ENCODE results near the gene XYLT1. TPM values are rescaled to one million over a fixed set of nuclear protein-coding genes. Genes with fewer than 3 reads are reported as not detected.

XYLT1 gene
- total RNA-seq, 1 experiment from 2014 or later: 1.7 TPM

DNA sequence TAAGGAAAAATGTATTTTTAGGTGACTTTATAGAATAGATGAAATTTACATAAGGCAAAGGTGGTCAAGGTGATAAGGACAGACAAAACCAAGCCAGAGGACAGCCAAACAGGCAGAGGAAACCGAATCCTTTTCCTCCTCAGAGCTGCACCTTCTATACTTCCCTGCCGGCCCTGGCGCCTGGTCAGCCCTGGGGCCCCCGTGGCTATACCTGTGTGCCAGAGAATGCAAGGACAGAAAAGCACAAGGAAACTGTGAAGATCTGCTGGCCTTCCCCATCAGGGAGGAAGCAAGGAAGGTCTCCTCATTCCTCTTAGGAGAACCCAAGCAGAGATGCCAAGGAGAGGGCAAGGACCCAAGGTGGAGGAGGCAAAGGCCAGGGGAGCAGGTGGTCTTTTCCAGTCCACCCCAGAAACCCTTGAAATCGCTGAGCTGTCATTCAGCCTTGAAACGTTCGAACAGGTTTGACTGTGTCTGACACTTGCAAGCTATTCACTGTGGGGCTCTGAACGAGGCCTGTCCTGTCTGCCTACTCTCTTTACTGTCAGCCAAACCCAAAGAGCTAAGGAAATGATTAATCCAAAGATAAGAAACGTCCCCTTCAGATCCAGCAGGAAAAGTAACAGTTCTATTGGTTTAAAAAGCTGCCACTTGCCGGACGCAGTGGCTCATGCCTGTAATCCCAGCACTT is 114.4 kb downstream of the XYLT1 start:
- Histone ChIP-seq H3K4me1 (replicated peaks; ENCODE audit: insufficient read depth) (no peaks in the 10 kb centered on the region), H4K20me1 (ENCODE audit: insufficient read depth) (no peaks in the 10 kb centered on the region), H3F3A (ENCODE audit: insufficient read depth, low read depth) (no peaks in the 10 kb centered on the region), H3K9me2 (ENCODE audit: insufficient read depth) (no peaks in the 10 kb centered on the region), H3K9me3 (ENCODE audit: insufficient read depth, low read depth) (no peaks in the 10 kb centered on the region), H3K4me3 (no peak overlapping the region), H3K27me3 (ENCODE audit: insufficient read depth, low read depth) (no peaks in the 10 kb centered on the region), H3K36me3 (ENCODE audit: low read depth) (no peaks in the 10 kb centered on the region), H3K27ac (no peak overlapping the region), H3K79me2 (ENCODE audit: low read depth) (no peaks in the 10 kb centered on the region), H3K4me2 (no peak overlapping the region), H2AFZ (no peak overlapping the region)
- ChIA-PET CTCF (no interaction called here), POLR2A (ENCODE audit: unreplicated experiment) (no interaction called here)
- TF ChIP-seq, protein P1, sequence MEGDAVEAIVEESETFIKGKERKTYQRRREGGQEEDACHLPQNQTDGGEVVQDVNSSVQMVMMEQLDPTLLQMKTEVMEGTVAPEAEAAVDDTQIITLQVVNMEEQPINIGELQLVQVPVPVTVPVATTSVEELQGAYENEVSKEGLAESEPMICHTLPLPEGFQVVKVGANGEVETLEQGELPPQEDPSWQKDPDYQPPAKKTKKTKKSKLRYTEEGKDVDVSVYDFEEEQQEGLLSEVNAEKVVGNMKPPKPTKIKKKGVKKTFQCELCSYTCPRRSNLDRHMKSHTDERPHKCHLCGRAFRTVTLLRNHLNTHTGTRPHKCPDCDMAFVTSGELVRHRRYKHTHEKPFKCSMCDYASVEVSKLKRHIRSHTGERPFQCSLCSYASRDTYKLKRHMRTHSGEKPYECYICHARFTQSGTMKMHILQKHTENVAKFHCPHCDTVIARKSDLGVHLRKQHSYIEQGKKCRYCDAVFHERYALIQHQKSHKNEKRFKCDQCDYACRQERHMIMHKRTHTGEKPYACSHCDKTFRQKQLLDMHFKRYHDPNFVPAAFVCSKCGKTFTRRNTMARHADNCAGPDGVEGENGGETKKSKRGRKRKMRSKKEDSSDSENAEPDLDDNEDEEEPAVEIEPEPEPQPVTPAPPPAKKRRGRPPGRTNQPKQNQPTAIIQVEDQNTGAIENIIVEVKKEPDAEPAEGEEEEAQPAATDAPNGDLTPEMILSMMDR (conservative IDR thresholded peaks at IDR 0.05): no peak
- TF ChIP-seq EZH2 (IDR thresholded peaks at IDR 0.05; ENCODE audit: low read depth): no peak
- intact Hi-C loops (cut with micrococcal nuclease; ENCODE audit: unreplicated experiment): no loop called here
- no TSS peak for BruUV-seq (replicated peaks)
- DNase-seq: no peak

DNA sequence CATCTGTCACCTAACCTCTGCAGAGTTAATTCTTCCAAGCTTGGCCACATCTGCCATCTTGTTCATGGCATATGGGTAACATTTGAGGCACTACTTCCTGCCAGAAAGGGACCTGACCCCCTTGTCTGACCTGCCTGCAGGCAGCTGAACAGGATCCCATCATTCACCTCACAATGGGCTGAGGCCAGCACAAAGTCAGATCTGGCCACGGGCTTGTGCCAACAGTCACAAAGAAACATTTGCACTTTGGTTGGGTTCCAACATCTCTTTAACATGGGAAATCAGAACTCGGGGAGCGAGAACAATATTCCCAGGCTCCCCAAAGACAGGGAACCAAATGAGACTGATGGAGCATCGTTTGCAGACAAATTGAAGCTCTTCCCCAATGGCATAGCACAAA is 116.1 kb downstream of the XYLT1 start:
- Histone ChIP-seq H3K4me3 (no peak overlapping the region), H3K27ac (no peak overlapping the region), H3K79me2 (ENCODE audit: low read depth) (no peaks in the 10 kb centered on the region), H3K36me3 (ENCODE audit: low read depth) (no peaks in the 10 kb centered on the region), H4K20me1 (ENCODE audit: insufficient read depth) (no peaks in the 10 kb centered on the region), H3K9me3 (ENCODE audit: insufficient read depth, low read depth) (no peaks in the 10 kb centered on the region), H3K9me2 (ENCODE audit: insufficient read depth) (no peaks in the 10 kb centered on the region), H2AFZ (no peak overlapping the region), H3K4me2 (no peak overlapping the region), H3K27me3 (ENCODE audit: insufficient read depth, low read depth) (peaks cover 7% of the 10 kb centered on the region; the same call in 1 of the 2 replicates), H3K4me1 (replicated peaks; ENCODE audit: insufficient read depth) (no peaks in the 10 kb centered on the region), H3F3A (ENCODE audit: insufficient read depth, low read depth) (no peaks in the 10 kb centered on the region)
- DNase-seq: no peak
- POLR2A ChIA-PET (ENCODE audit: unreplicated experiment): no interaction called here
- BruUV-seq (replicated peaks): no TSS peak
- TF ChIP-seq, protein P1 (conservative IDR thresholded peaks at IDR 0.05): no peak
- no peak for TF ChIP-seq EZH2 (IDR thresholded peaks at IDR 0.05; ENCODE audit: low read depth)
- CTCF ChIA-PET: no interaction called here
- intact Hi-C loops (cut with micrococcal nuclease; ENCODE audit: unreplicated experiment): no loop called here

DNA sequence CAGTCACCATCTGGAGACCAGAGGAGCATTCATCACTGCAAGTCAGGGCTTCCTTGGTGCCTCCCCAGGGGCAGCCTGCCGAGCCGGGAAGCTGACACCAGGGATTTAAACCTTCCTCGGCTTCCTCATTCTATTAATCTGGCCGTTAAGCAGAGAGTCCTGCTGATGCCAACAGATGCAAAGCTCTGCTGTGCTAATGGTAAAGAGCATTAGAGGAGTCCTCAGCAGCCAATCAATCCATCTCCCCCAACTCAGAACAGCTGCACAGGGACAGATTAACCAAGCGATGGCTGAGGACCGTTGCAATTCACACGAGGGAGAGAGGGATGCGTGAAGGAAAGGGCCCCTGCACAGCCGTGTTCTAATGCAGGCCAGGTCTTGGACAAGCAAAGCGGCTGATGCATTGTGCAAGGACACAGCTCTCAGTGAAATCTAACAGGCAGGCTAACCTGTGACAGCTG is 116.6 kb downstream of the XYLT1 start:
- BruUV-seq (replicated peaks): no TSS peak
- TF ChIP-seq, protein P1 (conservative IDR thresholded peaks at IDR 0.05): no peak
- TF ChIP-seq EZH2 (IDR thresholded peaks at IDR 0.05; ENCODE audit: low read depth): no peak
- Histone ChIP-seq H2AFZ (no peak overlapping the region), H3K27me3 (ENCODE audit: insufficient read depth, low read depth) (peaks cover 8% of the 10 kb centered on the region; the same call in 1 of the 2 replicates), H3K9me3 (ENCODE audit: insufficient read depth, low read depth) (no peaks in the 10 kb centered on the region), H3K27ac (no peak overlapping the region), H3K4me3 (no peak overlapping the region), H3K79me2 (ENCODE audit: low read depth) (no peaks in the 10 kb centered on the region), H3K36me3 (ENCODE audit: low read depth) (no peaks in the 10 kb centered on the region), H4K20me1 (ENCODE audit: insufficient read depth) (no peaks in the 10 kb centered on the region), H3K9me2 (ENCODE audit: insufficient read depth) (no peaks in the 10 kb centered on the region), H3K4me2 (no peak overlapping the region), H3K4me1 (replicated peaks; ENCODE audit: insufficient read depth) (no peaks in the 10 kb centered on the region), H3F3A (ENCODE audit: insufficient read depth, low read depth) (no peaks in the 10 kb centered on the region)
- intact Hi-C loops (cut with micrococcal nuclease; ENCODE audit: unreplicated experiment): no loop called here
- CTCF ChIA-PET: no interaction called here
- POLR2A ChIA-PET (ENCODE audit: unreplicated experiment): no interaction called here
- DNase-seq: no peak

All from PC-9 (cell line).